HFF-Myc (cell line): ENCODE results near the gene SPIRE2.

Source experiments
- DNase-seq: peaks from one replicate; pipeline ENCODE4 v3.0.0-alpha.2; 2011; ENCODE audit warnings: low read depth; ENCODE audit errors: extremely low read depth
- H3K4me3 ChIP-seq: replicated peaks from 2 replicates; pipeline ENCODE4 v1.5.1; 2011; ENCODE audit warnings: low read depth, mild to moderate bottlenecking, control low read depth, low read length
- TF ChIP-seq, protein P1 (sequence below): IDR thresholded peaks from 2 replicates; pipeline ENCODE4 v1.5.1; 2012; ENCODE audit warnings: mild to moderate bottlenecking, low read depth, low read length, control low read depth; ENCODE audit errors: missing control alignments

The SPIRE2 gene

DNA sequence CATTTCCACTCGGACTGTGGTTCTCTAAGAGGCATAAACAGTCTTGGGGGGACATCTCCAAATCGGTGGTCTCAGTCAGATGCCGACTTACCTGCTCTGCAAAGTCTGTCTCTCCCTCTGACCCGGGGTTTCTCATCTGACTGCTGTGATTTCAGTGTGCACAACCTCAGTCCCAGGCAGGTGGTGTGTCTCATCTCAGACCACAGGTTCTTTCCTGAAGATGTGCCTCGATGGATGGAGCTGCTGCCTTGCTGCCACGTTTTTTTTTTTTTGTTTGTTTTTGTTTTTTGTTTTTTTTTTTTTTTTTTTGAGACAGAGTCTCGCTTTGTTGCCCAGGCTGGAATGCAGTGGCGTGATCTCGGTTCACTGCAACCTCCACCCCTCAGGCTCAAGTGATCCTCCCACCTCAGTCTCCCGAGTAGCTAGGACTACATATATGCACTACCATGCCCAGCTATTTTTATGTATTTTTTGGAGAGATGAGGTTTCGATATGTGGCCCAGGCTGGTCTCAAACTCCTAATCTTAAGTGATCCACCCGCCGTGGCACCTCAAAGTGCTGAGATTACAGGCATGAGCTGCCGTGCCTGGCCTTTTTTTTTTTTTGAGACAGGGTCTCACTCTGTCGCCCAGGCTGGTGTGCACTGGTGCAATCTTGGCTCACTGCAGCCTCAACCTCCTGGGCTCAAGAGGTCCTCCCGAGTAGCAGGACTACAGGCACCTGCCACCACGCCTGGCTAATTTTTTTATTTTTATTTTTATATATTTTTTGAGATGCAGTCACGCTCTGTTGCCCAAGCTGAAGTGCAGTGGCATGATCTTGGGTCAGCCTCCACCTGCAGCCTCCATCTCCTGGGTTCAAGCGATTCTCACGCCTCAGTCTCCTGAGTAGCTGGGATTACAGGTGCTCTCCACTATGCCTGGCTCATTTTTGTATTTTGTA, 15.4 kb downstream of the SPIRE2 start:
- TF ChIP-seq, protein P1, sequence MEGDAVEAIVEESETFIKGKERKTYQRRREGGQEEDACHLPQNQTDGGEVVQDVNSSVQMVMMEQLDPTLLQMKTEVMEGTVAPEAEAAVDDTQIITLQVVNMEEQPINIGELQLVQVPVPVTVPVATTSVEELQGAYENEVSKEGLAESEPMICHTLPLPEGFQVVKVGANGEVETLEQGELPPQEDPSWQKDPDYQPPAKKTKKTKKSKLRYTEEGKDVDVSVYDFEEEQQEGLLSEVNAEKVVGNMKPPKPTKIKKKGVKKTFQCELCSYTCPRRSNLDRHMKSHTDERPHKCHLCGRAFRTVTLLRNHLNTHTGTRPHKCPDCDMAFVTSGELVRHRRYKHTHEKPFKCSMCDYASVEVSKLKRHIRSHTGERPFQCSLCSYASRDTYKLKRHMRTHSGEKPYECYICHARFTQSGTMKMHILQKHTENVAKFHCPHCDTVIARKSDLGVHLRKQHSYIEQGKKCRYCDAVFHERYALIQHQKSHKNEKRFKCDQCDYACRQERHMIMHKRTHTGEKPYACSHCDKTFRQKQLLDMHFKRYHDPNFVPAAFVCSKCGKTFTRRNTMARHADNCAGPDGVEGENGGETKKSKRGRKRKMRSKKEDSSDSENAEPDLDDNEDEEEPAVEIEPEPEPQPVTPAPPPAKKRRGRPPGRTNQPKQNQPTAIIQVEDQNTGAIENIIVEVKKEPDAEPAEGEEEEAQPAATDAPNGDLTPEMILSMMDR: no peak
- no peak for DNase-seq
- H3K4me3 ChIP-seq: no peak overlapping the region

- no peak for DNase-seq
- no peak overlapping the region for H3K4me3 ChIP-seq
- TF ChIP-seq, protein P1: no peak
These were observed 16.6 kb downstream of the SPIRE2 start for GRCh38 chr16:89844739-89845339.

DNA sequence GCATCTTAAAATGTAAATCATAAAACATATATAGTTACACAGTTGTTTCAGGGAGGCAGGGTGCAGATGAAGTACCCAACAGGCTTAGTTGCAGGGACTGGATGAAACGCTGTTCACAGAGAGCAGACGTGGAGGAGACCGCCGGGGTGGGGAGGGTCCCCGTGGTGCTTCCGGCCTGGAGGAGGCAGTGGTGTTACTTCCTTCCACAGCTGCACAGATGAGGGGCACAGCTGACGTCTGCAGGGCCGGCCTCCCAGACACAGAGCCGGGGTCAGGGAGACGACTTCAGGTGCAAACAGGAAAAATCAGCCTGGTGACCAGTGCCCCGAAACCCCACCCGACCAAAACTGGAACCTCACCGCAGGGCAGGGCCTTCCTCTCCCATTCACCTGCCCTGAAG, 17.1 kb downstream of the SPIRE2 start:
- TF ChIP-seq, protein P1: no peak
- no peak for DNase-seq
- H3K4me3 ChIP-seq: no peak overlapping the region

DNA sequence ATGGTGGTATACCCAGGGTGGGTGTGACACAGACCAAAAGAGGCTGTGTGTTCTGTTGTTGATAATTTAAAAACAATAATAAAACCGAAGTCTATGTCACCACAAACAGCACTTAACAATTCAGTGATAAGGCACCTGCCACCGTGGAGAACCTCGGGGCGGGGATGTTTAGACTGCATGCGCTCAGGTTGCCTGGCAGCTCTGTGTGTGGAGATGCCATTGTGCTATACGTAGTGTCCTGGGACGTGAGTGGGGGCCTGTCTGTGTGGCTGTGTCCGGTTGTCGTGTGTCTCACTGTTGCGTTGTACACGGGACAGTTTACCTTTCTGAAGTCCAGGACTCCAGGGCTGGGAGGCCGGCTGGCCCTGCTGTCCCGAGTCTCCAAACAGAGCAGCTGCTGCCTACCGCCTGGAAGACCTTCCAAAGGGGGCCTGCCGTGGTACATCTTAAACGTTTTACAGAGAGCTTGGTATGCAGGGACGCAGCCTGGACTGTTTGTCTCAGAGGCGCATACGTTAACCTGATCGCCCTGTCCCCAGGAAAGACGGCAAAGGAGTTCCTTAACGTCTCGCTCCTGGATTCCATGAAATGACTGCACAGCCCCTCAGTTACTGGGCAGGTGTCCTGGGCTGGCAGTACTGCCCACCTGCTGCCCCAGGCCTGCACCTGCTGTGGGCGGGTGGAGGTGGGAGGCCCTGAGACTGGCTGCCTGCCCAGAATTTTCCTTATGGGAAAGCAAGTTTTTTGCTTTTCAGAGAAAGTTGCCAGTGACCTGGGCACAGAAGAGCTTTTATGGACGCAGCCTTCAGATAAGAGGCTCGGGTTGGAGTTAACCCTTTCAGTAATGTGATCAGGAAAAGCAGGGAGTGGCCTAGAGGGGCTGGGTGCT, 19.0 kb downstream of the SPIRE2 start:
- no peak for DNase-seq
- no peak overlapping the region for H3K4me3 ChIP-seq
- TF ChIP-seq, protein P1: no peak

- DNase-seq: no peak
- no peak overlapping the region for H3K4me3 ChIP-seq
- TF ChIP-seq, protein P1: no peak
These were observed 19.6 kb downstream of the SPIRE2 start for GRCh38 chr16:89847940-89848297.

DNA sequence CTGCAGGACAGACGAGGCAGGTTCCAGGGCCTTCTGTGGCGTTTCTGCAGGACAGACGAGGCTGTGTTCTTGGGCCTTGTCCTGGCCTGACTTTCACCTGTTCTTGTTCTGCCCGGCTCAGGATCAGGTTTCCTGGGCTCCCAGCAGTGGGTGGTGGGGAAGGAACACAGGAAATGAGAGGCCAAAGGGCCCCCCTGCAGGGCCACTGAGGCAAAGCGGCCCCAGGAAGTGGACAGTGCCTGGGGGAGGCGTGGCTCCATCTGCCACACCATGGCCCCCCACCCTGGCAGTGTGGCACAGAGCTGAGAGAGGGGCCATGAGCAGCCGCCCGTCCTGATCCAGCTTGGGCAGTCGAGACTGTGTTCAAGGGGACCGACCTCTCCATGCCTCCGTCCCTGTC, 20.7 kb downstream of the SPIRE2 start:
- TF ChIP-seq, protein P1: no peak
- no peak overlapping the region for H3K4me3 ChIP-seq
- DNase-seq: no peak
